ENCODE measurements around the gene OCIAD1.

- TF ChIP-seq CTCF (IDR thresholded peaks at IDR 0.05; ENCODE audit: low read length) (no peak), EZH2phosphoT487 (IDR thresholded peaks at IDR 0.05; ENCODE audit: low read length) (no peak)
Observed at GRCh38 chr4:48781968-48782367, 48.9 kb upstream of the OCIAD1 start.
